RWPE1 (cell line): ENCODE results near the gene DPP7.

Experiments
- CTCF ChIA-PET: fragments of 350-600 bp; sonication (Branson Sonifier 250); formaldehyde crosslinking; extraction: SDS; loops from one replicate; lab custom pipeline; 2021; lab: Yijun Ruan, JAX
- POLR2A ChIA-PET: fragments of 400-600 bp; formaldehyde crosslinking; extraction: SDS; loops from one replicate; lab custom pipeline; 2020; ENCODE audit warnings: antibody characterized with exemption; ENCODE audit not compliant: low non-redundant PET; lab: Yijun Ruan, JAX
- DNase-seq: peaks from one replicate; pipeline ENCODE4 v3.0.0; 2012; ENCODE audit warnings: low spot score
- H3K27ac ChIP-seq: fragments of 450-650 bp; 2 replicates; pipeline ENCODE4 v1.5.1; 2017
- TF ChIP-seq, protein P1 (sequence below): fragments of 450-650 bp; conservative IDR thresholded peaks from 2 replicates; pipeline ENCODE4 v1.5.1; 2017; ENCODE audit warnings: low read depth, mild to moderate bottlenecking

The DPP7 gene

DNA sequence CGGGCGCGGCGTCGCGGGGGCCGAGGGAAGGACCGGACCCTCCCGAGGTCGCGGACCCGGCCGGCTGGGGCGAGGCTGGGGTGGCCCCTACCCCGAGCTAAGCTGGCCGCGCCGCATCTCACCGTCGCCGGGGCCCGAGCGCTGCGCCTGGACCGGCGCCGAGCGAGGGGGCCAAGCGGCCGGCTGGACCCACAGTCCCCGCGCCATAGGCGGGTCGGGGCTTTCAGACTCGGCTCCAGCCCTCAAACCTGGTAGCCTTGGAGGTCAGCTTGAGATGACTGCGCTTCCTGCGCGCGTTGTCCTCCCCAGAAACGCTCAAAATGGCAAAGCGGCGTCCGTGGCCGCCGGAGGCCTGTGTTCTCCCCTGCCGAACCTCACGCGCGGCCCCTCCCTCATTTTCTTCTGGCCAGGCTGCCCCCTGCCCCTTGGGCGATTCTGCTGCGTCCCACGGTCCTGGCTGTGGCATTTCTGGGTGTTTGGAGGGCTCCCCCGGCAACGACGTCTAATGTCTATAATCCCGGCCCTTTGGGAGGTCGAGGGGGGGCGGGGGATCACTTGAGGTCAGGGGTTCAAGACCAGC lies 15.7 kb upstream of the DPP7 start:
- H3K27ac ChIP-seq: peak overlapping the region; percentile 83
- no peak for DNase-seq
- TF ChIP-seq, protein P1, sequence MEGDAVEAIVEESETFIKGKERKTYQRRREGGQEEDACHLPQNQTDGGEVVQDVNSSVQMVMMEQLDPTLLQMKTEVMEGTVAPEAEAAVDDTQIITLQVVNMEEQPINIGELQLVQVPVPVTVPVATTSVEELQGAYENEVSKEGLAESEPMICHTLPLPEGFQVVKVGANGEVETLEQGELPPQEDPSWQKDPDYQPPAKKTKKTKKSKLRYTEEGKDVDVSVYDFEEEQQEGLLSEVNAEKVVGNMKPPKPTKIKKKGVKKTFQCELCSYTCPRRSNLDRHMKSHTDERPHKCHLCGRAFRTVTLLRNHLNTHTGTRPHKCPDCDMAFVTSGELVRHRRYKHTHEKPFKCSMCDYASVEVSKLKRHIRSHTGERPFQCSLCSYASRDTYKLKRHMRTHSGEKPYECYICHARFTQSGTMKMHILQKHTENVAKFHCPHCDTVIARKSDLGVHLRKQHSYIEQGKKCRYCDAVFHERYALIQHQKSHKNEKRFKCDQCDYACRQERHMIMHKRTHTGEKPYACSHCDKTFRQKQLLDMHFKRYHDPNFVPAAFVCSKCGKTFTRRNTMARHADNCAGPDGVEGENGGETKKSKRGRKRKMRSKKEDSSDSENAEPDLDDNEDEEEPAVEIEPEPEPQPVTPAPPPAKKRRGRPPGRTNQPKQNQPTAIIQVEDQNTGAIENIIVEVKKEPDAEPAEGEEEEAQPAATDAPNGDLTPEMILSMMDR: no peak
- ChIA-PET POLR2A (interaction anchor here (0.7 to 1.2 kb wide), 6 partner anchors 22 to 111 kb away, joined by 3 to 6 read pairs (median 4); partner anchors contain the start of genes RNF224, SSNA1, TPRN and TUBB4B), CTCF (interaction anchor here (0.6 to 2.1 kb wide), 10 partner anchors 17 to 604 kb away, joined by 3 to 9 read pairs (median 3); partner anchors contain the start of genes RNF224, SLC34A3 and TMEM210)

DNA sequence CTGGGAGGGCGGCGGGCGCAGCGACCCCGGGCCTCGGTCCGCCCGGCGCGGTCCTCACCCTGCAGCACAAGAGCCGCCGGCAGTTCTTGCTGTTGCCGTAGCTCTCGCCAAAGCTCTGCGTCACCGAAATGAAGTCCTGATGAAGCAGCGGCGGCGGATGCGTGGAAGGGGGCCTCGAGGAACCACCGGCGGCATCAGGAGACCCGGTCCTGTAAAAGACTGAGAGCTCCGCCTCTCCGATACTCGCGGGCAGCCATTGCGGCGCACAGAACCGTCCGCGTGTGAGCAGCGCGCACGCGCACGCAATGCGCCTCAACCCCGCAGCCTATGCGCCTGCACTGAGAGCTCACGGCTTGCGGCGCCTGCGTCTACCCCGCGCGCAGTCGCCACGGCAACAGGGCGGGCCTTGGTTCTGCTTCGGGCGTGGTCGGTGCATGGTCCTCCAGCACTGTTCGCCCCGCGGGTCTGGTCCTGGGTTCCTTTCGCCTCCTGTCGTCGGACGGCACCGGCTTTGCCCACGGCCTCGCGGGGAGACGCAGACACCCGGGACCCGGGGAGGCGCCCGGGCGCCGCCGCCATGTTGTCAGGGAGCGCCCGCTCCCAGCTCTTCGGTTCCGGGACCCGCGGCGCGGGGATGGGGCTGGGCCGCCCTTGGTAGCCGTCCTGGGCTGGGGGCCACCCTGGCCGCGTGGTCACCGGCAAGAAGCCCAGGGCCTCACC lies 15.1 kb upstream of the DPP7 start:
- TF ChIP-seq, protein P1: no peak
- ChIA-PET POLR2A (interaction anchor here (0.7 to 1.2 kb wide), 9 partner anchors 21 to 111 kb away, joined by 3 to 6 read pairs (median 4); partner anchors contain the start of genes RNF224, SSNA1, TPRN and TUBB4B), CTCF (interaction anchor here (0.7 to 2.1 kb wide), 7 partner anchors 21 to 107 kb away, joined by 3 to 9 read pairs (median 4); partner anchors contain the start of genes NPDC1, RNF224 and TMEM210)
- peak overlapping the region; percentile 83 for H3K27ac ChIP-seq
- DNase-seq: peak; percentile 96

DNA sequence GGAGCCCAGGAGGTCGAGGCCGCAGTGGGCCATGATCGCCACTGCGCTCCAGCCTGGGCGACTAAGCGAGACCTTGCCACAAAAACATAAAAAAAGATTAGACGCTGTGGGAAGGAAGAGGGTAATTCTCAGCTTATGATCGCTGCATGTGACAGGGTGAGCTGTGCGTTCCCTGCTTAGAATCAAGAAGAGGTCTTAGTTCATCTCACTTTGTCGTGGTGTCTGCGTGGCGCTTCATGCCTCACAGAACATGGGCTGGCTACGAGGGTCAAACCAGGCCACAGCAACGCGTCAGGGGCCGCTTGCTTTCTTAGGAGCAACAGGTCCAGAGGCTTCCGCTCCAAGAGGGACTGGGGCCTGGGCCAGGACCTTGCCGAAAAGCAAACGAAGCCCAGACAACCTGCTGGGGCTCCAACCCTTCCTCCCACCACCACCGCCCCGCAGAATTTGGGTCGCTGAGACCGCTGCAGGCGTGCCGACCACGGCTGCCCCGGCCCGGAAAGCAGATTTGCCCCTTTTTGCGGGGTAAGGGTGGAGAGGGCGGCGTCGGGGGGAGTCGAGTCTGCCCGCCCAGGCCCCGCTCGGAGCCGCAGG lies 14.4 kb upstream of the DPP7 start:
- TF ChIP-seq, protein P1: no peak
- no peak for DNase-seq
- ChIA-PET POLR2A (interaction anchor here (0.9 to 1.2 kb wide), 6 partner anchors 21 to 112 kb away, joined by 3 to 6 read pairs (median 4); partner anchors contain the start of genes SSNA1 and TUBB4B), CTCF (interaction anchor here (0.7 to 2.1 kb wide), 4 partner anchors 81 to 107 kb away, joined by 3 to 9 read pairs (median 6); partner anchors contain the start of genes NPDC1 and RNF224)
- peak overlapping the region; percentile 83 for H3K27ac ChIP-seq

DNA sequence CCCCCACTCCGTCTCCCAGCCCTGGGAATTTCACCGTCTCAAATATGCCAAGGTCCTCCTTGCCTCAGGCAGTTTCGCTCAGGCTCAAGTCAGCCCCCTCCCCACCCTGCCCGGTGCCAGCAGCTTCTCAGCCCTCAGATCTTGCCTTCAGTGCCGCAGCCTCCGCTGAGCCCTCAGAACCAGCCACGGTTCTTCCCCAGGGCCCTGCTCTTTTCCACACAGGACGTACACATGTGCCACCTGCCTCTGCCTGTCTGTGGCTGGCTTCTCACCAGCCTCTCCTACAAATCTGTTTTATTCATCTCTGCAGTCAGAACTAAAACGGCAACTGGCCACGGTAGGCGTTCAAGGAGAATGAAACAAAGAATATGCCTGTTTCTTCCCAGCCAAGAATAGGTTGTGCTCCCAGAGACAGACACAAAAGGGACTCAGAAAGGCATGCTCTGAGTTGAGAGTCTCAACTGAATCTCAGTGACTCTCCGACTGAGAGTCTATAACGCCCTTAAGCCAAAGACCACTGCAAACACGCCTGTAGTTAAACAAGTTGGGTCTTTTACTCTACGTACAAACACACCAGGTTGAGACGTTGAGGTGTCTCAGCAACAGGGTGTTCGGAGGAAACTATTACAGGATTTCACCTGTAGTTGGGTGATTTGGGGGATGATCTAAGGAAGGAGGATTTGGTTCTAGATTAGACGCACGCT lies 13.8 kb upstream of the DPP7 start:
- no peak for DNase-seq

DNA sequence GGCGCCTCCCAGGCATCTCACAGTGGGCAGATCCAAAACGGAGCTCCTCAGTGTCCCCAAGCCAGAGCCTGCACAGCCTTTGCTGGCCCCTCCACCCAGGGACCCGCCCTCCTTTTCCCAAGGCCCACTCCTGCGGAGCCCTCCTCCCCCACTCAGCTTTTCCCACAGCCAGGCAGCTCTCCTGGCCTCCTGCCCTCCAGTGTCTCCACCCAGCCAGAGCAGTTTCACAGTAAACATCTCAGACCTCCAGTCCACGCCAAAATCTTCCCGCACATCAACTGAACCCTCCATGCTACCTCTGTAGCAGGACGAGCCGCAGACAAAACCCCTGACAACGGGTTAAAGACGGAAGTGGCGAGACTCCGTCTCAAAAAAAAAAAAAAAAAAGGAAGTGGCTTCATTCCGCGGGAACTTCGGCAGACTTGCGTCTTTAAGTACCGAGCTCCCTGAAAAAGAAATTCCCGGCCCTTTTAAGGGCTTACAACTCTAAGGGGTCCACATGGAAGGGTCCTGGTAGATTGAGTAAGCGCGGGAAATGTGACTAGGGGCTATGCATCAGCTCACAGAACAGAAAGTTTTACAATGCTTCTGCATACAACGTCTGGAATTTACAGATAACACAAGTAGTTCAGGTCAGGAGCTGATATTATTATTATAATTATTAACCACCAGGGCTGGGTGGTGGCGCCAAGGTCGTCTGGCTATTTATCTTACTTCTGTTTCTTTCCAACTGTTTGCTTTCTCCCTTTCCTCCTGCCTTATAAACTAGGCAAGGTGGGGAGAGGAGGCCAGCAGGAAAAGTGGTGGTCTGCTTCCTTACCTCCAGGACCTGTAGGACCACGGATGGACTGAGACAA lies 13.0 kb upstream of the DPP7 start:
- POLR2A ChIA-PET: interaction anchor here (0.7 kb wide), 1 partner anchor 36 kb away, joined by 7 read pairs; no protein-coding TSS in a partner anchor
- peak overlapping the region; percentile 83 for H3K27ac ChIP-seq
- no peak for DNase-seq

More for the DNA sequence above, 13.8 kb upstream of the DPP7 start:
- TF ChIP-seq, protein P1: no peak
- ChIA-PET CTCF (interaction anchor here (0.9 to 1.4 kb wide), 3 partner anchors 60 to 174 kb away, joined by 3 to 9 read pairs (median 4); partner anchors contain the start of genes ANAPC2, NRARP and SSNA1), POLR2A (interaction anchor here (0.7 to 1.1 kb wide), 2 partner anchors 35 to 40 kb away, joined by 5 to 7 read pairs; no protein-coding TSS in a partner anchor)
- H3K27ac ChIP-seq: peak overlapping the region; percentile 83

More for the DNA sequence above, 13.0 kb upstream of the DPP7 start:
- CTCF ChIA-PET: interaction anchor here (0.9 to 1.6 kb wide), 4 partner anchors 61 to 175 kb away, joined by 3 to 9 read pairs (median 4); partner anchors contain the start of genes ANAPC2, NRARP and SSNA1
- TF ChIP-seq, protein P1: no peak
